ENCODE measurements around the gene ZSCAN31. TPM values are rescaled to one million over a fixed set of nuclear protein-coding genes. Genes with fewer than 3 reads are reported as not detected.
A peak's percentile ranks its signal among the peaks of the same experiment; 100 is the strongest.

Gene ZSCAN31
- 6.2 TPM in 2 replicates for total RNA-seq (ENCODE audit: low replicate concordance)
- long read RNA-seq, transcript ZSCAN31-208 (3 exons, 1,005 nt): minor isoform, 5 of 32 reads
- long read RNA-seq, transcript ZSCAN31-201 (4 exons, 2,619 nt): major isoform, 13 of 32 reads
- long read RNA-seq, partial matches to known transcripts: 3 of 32 reads
- long read RNA-seq, other reads (novel, unspliced or antisense): 6 of 32 reads

DNA sequence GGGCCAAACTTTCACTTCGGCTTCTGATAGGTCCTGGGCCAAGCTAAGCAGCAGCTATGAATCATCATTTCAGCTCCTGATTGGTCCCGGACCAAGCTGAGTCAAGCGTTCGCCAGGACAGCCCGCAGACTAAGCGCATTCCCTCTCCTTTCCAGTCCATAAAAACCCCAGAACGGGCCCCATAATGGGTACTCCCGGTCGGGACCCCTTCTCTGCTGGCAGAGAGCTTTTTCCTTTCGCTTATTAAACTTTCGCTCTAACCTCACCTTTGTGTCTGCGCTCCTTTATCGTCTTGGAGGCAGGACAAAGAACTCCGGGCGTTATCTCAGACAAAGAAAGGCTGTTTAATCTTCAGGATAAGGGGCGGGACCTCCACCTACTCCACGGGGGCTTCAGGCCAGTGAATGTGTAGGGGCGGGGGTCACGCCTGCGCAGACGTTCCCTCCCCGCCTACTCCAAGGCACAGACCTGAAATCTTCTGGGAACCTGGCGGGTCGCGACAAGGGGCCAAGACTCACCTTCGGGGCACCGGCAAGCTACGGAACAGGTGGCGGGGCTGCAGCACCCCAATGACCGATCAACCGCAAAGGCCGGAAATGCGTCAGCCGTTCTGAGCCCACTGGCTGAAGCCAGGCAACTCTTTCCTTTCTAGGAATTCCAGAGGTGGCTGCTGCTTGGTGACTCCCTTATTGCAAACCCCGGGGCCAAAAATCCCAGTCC is at the start of gene ZSCAN31:
ZSCAN31 (minus strand) TSS at position 585 of the 720 bp plus-strand sequence. CDS start 6,465 bp downstream, outside the sequence.
- Mint-ChIP-seq H3K9me3 (no peaks in the 10 kb centered on the region), H3K36me3 (peaks cover 8% of the 10 kb centered on the region), H3K27me3 (no peaks in the 10 kb centered on the region), H3K4me1 (ENCODE audit: unreplicated experiment) (peaks cover 5% of the 10 kb centered on the region), H3K27ac (no peak within 1 kb of the TSS), H3K4me3 (no peak within 1 kb of the TSS)
- DNase-seq (ENCODE audit: extremely low spot score, unreplicated experiment): peak; percentile 88
- no peak for TF ChIP-seq CTCF (conservative IDR thresholded peaks at IDR 0.05)

DNA sequence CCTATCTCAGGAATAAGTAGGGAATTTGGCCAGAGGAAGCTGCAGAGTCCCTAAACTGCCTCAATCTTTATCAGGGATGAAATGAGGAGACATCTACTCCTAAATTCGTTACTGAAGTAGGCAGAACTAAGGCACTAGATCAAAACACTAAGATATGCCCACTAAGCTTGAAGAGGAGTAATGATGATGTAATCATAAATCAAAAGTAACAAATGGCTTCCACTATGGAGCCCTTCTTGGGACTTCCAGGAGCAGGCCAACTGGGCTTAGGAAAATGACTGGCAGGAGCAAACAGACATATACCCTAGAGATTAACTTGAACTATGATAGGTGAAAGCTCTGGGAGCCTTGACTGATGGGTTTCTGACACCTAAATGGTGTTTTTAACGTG is 48.2 kb upstream of the ZSCAN31 start:
- Mint-ChIP-seq H3K36me3 (peaks cover 45% of the 10 kb centered on the region), H3K27me3 (no peaks in the 10 kb centered on the region), H3K4me3 (no peak overlapping the region), H3K4me1 (ENCODE audit: unreplicated experiment) (peaks cover 12% of the 10 kb centered on the region), H3K27ac (peak overlapping the region; percentile 91), H3K9me3 (peaks cover 5% of the 10 kb centered on the region)
- DNase-seq (ENCODE audit: extremely low spot score, unreplicated experiment): no peak
- no peak for TF ChIP-seq CTCF (conservative IDR thresholded peaks at IDR 0.05)

DNA sequence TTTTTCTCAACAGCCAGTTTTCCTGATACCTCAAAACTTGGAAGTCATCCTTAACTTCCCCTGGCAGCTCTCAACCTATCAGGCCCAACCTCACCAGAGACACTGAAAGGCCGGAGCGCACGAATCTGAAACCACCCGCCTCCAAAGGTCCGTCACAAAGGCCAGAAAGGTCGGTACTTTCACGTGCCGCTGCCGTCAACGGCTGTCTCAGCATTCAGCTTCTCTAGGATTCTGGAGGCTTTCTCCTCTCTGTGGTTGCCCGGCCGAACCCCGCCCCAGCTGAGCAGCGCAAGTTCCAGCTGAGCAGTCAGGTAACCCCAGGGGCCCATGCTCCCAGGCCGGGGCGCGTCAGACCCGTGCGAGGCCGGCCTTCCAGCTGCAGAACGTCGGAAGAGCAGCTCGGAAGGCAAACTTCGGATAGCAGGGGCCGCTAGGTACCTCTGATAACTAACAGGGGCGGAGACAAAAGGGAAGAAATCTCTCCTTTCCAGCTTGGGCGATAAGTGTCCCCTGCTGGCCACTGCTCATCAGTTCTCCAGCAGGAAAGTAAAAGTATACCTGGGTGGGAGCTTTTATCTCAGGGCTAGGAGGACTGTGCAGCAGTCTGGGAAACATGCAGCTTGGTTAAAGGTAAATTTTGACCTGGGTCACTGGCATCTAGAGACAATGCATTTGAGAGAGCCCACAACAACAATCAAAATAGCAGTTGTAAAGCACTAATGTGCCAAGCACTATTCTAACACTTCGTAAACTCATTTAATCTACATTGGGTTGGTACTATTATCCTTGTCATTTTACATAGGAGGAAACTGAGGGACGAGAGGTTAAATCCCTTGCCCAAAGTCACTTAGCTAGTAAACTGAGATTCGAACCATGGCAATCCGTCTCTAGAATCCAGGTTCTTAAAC is 47.5 kb upstream of the ZSCAN31 start:
- Mint-ChIP-seq H3K27me3 (no peaks in the 10 kb centered on the region), H3K9me3 (peaks cover 5% of the 10 kb centered on the region), H3K27ac (peak overlapping the region; percentile 91), H3K4me3 (peak overlapping the region; percentile 90), H3K4me1 (ENCODE audit: unreplicated experiment) (peaks cover 12% of the 10 kb centered on the region), H3K36me3 (peaks cover 44% of the 10 kb centered on the region)
- TF ChIP-seq CTCF (conservative IDR thresholded peaks at IDR 0.05): peak; percentile 75
- peak; percentile 81 for DNase-seq (ENCODE audit: extremely low spot score, unreplicated experiment)

- no peak overlapping the region for H3K27ac Mint-ChIP-seq
- DNase-seq (ENCODE audit: extremely low spot score, unreplicated experiment): no peak
- TF ChIP-seq CTCF (conservative IDR thresholded peaks at IDR 0.05): no peak
- peaks cover 12% of the 10 kb centered on the region for H3K4me1 Mint-ChIP-seq (ENCODE audit: unreplicated experiment)
- no peak overlapping the region for H3K4me3 Mint-ChIP-seq
- peaks cover 53% of the 10 kb centered on the region for H3K36me3 Mint-ChIP-seq
- peaks cover 5% of the 10 kb centered on the region for H3K9me3 Mint-ChIP-seq
- H3K27me3 Mint-ChIP-seq: no peaks in the 10 kb centered on the region
Observed at GRCh38 chr6:28380381-28380780, 44.4 kb upstream of the ZSCAN31 start.

GRCh38 chr6:28378644-28379043 is 42.7 kb upstream of the ZSCAN31 start:
- Mint-ChIP-seq H3K36me3 (peaks cover 56% of the 10 kb centered on the region), H3K27me3 (no peaks in the 10 kb centered on the region), H3K4me1 (ENCODE audit: unreplicated experiment) (peaks cover 9% of the 10 kb centered on the region), H3K9me3 (peaks cover 5% of the 10 kb centered on the region), H3K4me3 (no peak overlapping the region), H3K27ac (no peak overlapping the region)
- no peak for DNase-seq (ENCODE audit: extremely low spot score, unreplicated experiment)
- TF ChIP-seq CTCF (conservative IDR thresholded peaks at IDR 0.05): no peak

Measured in type B pancreatic cell (in vitro differentiated cells).